Uterus (tissue), 4 donors: ENCODE measurements around the gene CDC34. TPM values are rescaled to one million over a fixed set of nuclear protein-coding genes. Genes with fewer than 3 reads are reported as not detected.

Experiments
- DNase-seq, 2 donors: peaks; one replicate each; pipeline ENCODE4 v3.0.0-alpha.2; 2019 to 2020
- H3K27ac ChIP-seq, 2 donors: fragments of 200-600 bp; sonication (generic); 1 replicate in 1 of 2; 2 replicates in 1 of 2; pipeline ENCODE4 v1.5.1; 2016 to 2018
- H3K27me3 ChIP-seq, 2 donors: fragments of 200-600 bp; sonication (generic); one replicate each; pipeline ENCODE4 v1.5.1; 2018 to 2019; ENCODE audit warnings: control low read depth in 1 of 2
- H3K36me3 ChIP-seq, 2 donors: fragments of 200-600 bp; sonication (generic); one replicate each; pipeline ENCODE4 v1.5.1; 2019; ENCODE audit warnings: control low read depth in 1 of 2
- H3K4me1 ChIP-seq, 2 donors: fragments of 200-600 bp; sonication (generic); one replicate each; pipeline ENCODE4 v1.5.1; 2018 to 2019; ENCODE audit warnings: control low read depth in 1 of 2
- H3K4me3 ChIP-seq, 2 donors: fragments of 200-600 bp; sonication (generic); 1 replicate in 1 of 2; 2 replicates in 1 of 2; pipeline ENCODE4 v1.5.1; 2018 to 2019; ENCODE audit warnings: mild to moderate bottlenecking in 1 of 2
- H3K9me3 ChIP-seq, 2 donors: fragments of 200-600 bp; sonication (generic); one replicate each; pipeline ENCODE4 v1.5.1; 2019; ENCODE audit warnings: control low read depth in 1 of 2
- CTCF ChIP-seq, 4 experiments: fragments of 200-600 bp in 2 of 4; fragments of 450-650 bp in 2 of 4; sonication (generic) in 2 of 4; IDR thresholded peaks; one replicate each; pipeline ENCODE4 v1.5.1; 2016 to 2019; ENCODE audit warnings: antibody characterized with exemption in 4 of 4, mild to moderate bottlenecking in 2 of 4, moderate library complexity in 1 of 4
- POLR2A ChIP-seq, 2 donors: fragments of 450-650 bp; IDR thresholded peaks; one replicate each; pipeline ENCODE4 v1.6.1; 2016; ENCODE audit warnings: antibody characterized with exemption in 2 of 2, mild to moderate bottlenecking in 1 of 2, moderate library complexity in 1 of 2
- intact Hi-C: fragments of 100-400 bp; cut with DNase I; formaldehyde crosslinking; loops from one replicate; pipeline ENCODE4 v1.15.1; 2023; ENCODE audit warnings: low total_unique reads
- total RNA-seq, 4 donors: library from RNA; depleted of rRNA in 3 of 4; stranded (reverse); fragments of >200 nt in 3 of 4; gene quantifications; one replicate each; pipeline versions ENCODE4 v1.1.0 to v1.2.4, GENCODE V29; 2014 to 2023
- donor health status: DM: yes; HTN: yes; CAD: no.

Gene CDC34
- total RNA-seq, 4 donors from 2014 or later: 44.4 to 459 (median 101) TPM

GRCh38 chr19:497869-498510 lies 33.6 kb upstream of the CDC34 start:
- Histone ChIP-seq H3K27ac (no peak overlapping the region), H3K36me3 (no peaks in the 10 kb centered on the region), H3K4me3 (no peak overlapping the region), H3K9me3 (no peaks in the 10 kb centered on the region), H3K4me1 (no peaks in the 10 kb centered on the region), H3K27me3 (peaks cover 12 to 25% of the 10 kb centered on the region in 2 donors)
- DNase-seq: no peak
- TF ChIP-seq POLR2A (IDR thresholded peaks at IDR 0.05): no peak
- intact Hi-C loops: no loop called here

- intact Hi-C loops: no loop called here
- TF ChIP-seq CTCF (IDR thresholded peaks at IDR 0.05): no peak
- TF ChIP-seq POLR2A (IDR thresholded peaks at IDR 0.05): no peak
- DNase-seq: no peak
Measured at GRCh38 chr19:498511-498891, 33.1 kb upstream of the CDC34 start.

GRCh38 chr19:498977-499623 lies 32.5 kb upstream of the CDC34 start:
- no peak for DNase-seq
- H3K36me3 ChIP-seq: no peaks in the 10 kb centered on the region
- no peak overlapping the region for H3K4me3 ChIP-seq
- no peak for TF ChIP-seq CTCF (IDR thresholded peaks at IDR 0.05)
- no peak for TF ChIP-seq POLR2A (IDR thresholded peaks at IDR 0.05)
- H3K9me3 ChIP-seq: no peaks in the 10 kb centered on the region
- peaks cover 12 to 25% of the 10 kb centered on the region in 2 donors for H3K27me3 ChIP-seq
- intact Hi-C loops: no loop called here
- H3K27ac ChIP-seq: no peak overlapping the region
- H3K4me1 ChIP-seq: no peaks in the 10 kb centered on the region

More at GRCh38 chr19:498511-498891, 33.1 kb upstream of the CDC34 start:
- Histone ChIP-seq H3K27me3 (peaks cover 12 to 25% of the 10 kb centered on the region in 2 donors), H3K9me3 (no peaks in the 10 kb centered on the region), H3K4me3 (no peak overlapping the region), H3K36me3 (no peaks in the 10 kb centered on the region), H3K27ac (no peak overlapping the region), H3K4me1 (no peaks in the 10 kb centered on the region)

- Histone ChIP-seq H3K4me3 (no peak overlapping the region), H3K9me3 (no peaks in the 10 kb centered on the region), H3K36me3 (no peaks in the 10 kb centered on the region), H3K27me3 (peaks cover 6 to 20% of the 10 kb centered on the region in 2 donors), H3K27ac (no peak overlapping the region), H3K4me1 (no peaks in the 10 kb centered on the region)
- TF ChIP-seq CTCF (IDR thresholded peaks at IDR 0.05) (no peak), POLR2A (IDR thresholded peaks at IDR 0.05) (no peak)
- DNase-seq: no peak
- intact Hi-C loops: no loop called here
Measured at GRCh38 chr19:501646-502045, 29.9 kb upstream of the CDC34 start.

GRCh38 chr19:504616-505015 lies 26.9 kb upstream of the CDC34 start:
- no peak for TF ChIP-seq CTCF (IDR thresholded peaks at IDR 0.05)
- TF ChIP-seq POLR2A (IDR thresholded peaks at IDR 0.05): no peak
- Histone ChIP-seq H3K4me3 (no peak overlapping the region), H3K27me3 (no peaks in the 10 kb centered on the region), H3K36me3 (no peaks in the 10 kb centered on the region), H3K9me3 (no peaks in the 10 kb centered on the region), H3K27ac (no peak overlapping the region), H3K4me1 (peaks cover 0 to 7% of the 10 kb centered on the region in 2 donors)
- no peak for DNase-seq
- intact Hi-C loops: no loop called here
